Measurements from ENCODE around the gene TYK2.

The TYK2 gene

DNA sequence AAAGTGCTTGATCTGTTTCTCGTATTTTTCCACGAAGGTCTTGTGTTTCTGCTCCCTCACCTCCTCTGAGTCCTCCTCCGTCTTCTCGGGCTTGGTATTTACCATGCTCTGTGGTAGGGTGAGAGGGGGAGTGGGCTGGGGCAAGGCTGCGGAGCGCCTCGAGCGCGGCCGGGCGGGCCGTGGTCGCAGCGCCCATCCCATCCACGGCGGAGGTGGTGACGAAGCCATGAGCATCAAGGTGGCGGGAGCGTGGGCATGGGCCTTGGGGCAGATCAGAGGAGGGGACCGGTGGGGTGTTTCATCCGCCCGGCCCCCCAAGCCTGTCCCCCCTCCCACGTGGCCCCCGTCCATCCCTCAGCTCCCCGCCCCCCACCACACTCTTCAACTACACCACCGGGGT lies 15.1 kb upstream of the TYK2 start:
- Histone ChIP-seq H2AFZ (ENCODE audit: low read depth, low read length) (no peak overlapping the region), H2BK12ac (ENCODE audit: low read length in 2 of 2) (no peak overlapping the region), H3K9me3 (ENCODE audit: control insufficient read depth, low read length) (no peaks in the 10 kb centered on the region), H3K9ac (ENCODE audit: low read length) (no peak overlapping the region), H4K8ac (ENCODE audit: low read length) (no peak overlapping the region), H3K18ac (ENCODE audit: low read depth in 1 of 2, low read length in 2 of 2) (no peak overlapping the region), H3K4ac (ENCODE audit: low read depth in 1 of 2, low read length in 2 of 2) (no peak overlapping the region), H3K14ac (ENCODE audit: low read length in 2 of 2) (no peak overlapping the region), H2BK15ac (ENCODE audit: low read depth, poor library complexity, severe bottlenecking) (no peak overlapping the region), H2BK5ac (ENCODE audit: low read depth, low read length, poor library complexity, severe bottlenecking) (no peak overlapping the region), H3K27ac (ENCODE audit: low read length, poor library complexity, severe bottlenecking) (no peak overlapping the region), H3K36me3 (ENCODE audit: control insufficient read depth in 1 of 2, insufficient read depth in 2 of 2, low read depth in 1 of 2, low read length in 2 of 2) (peaks cover 69 to 87% of the 10 kb centered on the region in 2 experiments), H3K4me1 (ENCODE audit: control insufficient read depth, insufficient read depth, low read depth, low read length) (peaks cover 7% of the 10 kb centered on the region), H3K4me2 (ENCODE audit: low read length, poor library complexity, severe bottlenecking) (no peak overlapping the region), H2BK120ac (ENCODE audit: low read depth, low read length) (no peak overlapping the region), H3K23ac (ENCODE audit: low read length in 2 of 2) (no peak overlapping the region), H2AK5ac (ENCODE audit: low read length, severe bottlenecking) (no peak overlapping the region), H4K91ac (ENCODE audit: low read length) (no peak overlapping the region), H3K79me1 (replicated peaks; ENCODE audit: low read length, poor library complexity, severe bottlenecking) (peaks cover 23% of the 10 kb centered on the region), H3K27me3 (ENCODE audit: control insufficient read depth in 1 of 2, insufficient read depth in 1 of 2, low read length in 2 of 2) (no peaks in the 10 kb centered on the region), H3K4me3 (ENCODE audit: insufficient read depth in 1 of 2, low read depth in 1 of 2, low read length in 2 of 2) (no peak overlapping the region)
- no peak for DNase-seq
- WGBS, result over 99% methylated on average over 17 of the region's 26 CpGs

DNA sequence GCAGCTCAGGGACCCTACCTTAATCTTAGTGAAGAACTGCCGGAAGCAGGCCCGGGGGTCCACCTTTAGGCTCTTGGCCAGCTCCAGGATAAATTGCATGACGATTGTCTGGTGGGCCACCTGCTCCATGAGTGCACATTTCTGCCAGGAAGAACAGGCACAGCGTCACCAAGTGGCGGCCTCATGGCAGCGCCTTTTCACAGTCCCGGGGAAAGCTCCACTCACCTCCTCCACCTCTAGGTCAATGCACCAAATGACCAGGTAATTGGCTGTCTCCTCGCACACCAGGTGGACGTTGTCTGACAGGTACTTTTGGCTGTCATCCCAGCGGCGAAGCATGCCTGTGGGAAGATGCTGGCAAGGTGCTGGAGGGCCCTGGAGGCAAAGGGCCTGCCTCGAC lies 14.6 kb upstream of the TYK2 start:
- Histone ChIP-seq H3K14ac (ENCODE audit: low read length in 2 of 2) (no peak overlapping the region), H3K23ac (ENCODE audit: low read length in 2 of 2) (no peak overlapping the region), H3K4me3 (ENCODE audit: insufficient read depth in 1 of 2, low read depth in 1 of 2, low read length in 2 of 2) (no peak overlapping the region), H3K27me3 (ENCODE audit: control insufficient read depth in 1 of 2, insufficient read depth in 1 of 2, low read length in 2 of 2) (no peaks in the 10 kb centered on the region), H3K4ac (ENCODE audit: low read depth in 1 of 2, low read length in 2 of 2) (no peak overlapping the region), H2BK15ac (ENCODE audit: low read depth, poor library complexity, severe bottlenecking) (no peak overlapping the region), H2AK5ac (ENCODE audit: low read length, severe bottlenecking) (no peak overlapping the region), H3K79me1 (replicated peaks; ENCODE audit: low read length, poor library complexity, severe bottlenecking) (peaks cover 23% of the 10 kb centered on the region), H2AFZ (ENCODE audit: low read depth, low read length) (no peak overlapping the region), H3K4me2 (ENCODE audit: low read length, poor library complexity, severe bottlenecking) (no peak overlapping the region), H3K9ac (ENCODE audit: low read length) (no peak overlapping the region), H3K36me3 (ENCODE audit: control insufficient read depth in 1 of 2, insufficient read depth in 2 of 2, low read depth in 1 of 2, low read length in 2 of 2) (peaks cover 66 to 88% of the 10 kb centered on the region in 2 experiments), H4K8ac (ENCODE audit: low read length) (no peak overlapping the region), H3K27ac (ENCODE audit: low read length, poor library complexity, severe bottlenecking) (no peak overlapping the region), H2BK12ac (ENCODE audit: low read length in 2 of 2) (no peak overlapping the region), H4K91ac (ENCODE audit: low read length) (no peak overlapping the region), H3K18ac (ENCODE audit: low read depth in 1 of 2, low read length in 2 of 2) (no peak overlapping the region), H3K4me1 (ENCODE audit: control insufficient read depth, insufficient read depth, low read depth, low read length) (peaks cover 5% of the 10 kb centered on the region), H2BK120ac (ENCODE audit: low read depth, low read length) (no peak overlapping the region), H2BK5ac (ENCODE audit: low read depth, low read length, poor library complexity, severe bottlenecking) (no peak overlapping the region), H3K9me3 (ENCODE audit: control insufficient read depth, low read length) (no peaks in the 10 kb centered on the region)
- WGBS, result 96% methylated on average over 12 of the region's 12 CpGs
- no peak for DNase-seq

DNA sequence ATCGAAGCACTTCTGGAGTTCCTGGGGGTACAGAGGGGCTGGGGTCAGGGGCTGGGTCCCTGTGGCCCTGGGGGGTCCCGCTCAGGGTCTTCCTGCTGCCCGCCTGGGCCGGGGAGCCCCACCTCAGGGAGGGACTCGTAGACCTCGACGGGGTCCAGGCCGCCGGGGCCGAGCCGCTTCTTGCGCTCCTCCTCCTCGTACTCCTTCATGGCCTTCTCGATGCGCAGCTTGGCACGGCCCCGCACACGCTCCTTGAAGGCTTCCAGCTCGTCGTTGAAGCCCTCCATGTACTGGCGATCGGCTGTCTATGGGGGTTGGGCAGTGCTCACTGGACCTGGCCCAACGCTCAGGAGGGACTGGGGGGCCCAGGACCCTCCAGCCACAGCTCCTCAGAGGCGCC lies 12.8 kb upstream of the TYK2 start:
- Histone ChIP-seq H3K27ac (ENCODE audit: low read length, poor library complexity, severe bottlenecking) (no peak overlapping the region), H3K4me3 (ENCODE audit: insufficient read depth in 1 of 2, low read depth in 1 of 2, low read length in 2 of 2) (no peak overlapping the region), H3K36me3 (ENCODE audit: control insufficient read depth in 1 of 2, insufficient read depth in 2 of 2, low read depth in 1 of 2, low read length in 2 of 2) (peaks cover 58 to 83% of the 10 kb centered on the region in 2 experiments), H2BK12ac (ENCODE audit: low read length in 2 of 2) (no peak overlapping the region), H3K9ac (ENCODE audit: low read length) (no peak overlapping the region), H2AFZ (ENCODE audit: low read depth, low read length) (no peak overlapping the region), H2BK120ac (ENCODE audit: low read depth, low read length) (no peak overlapping the region), H3K4ac (ENCODE audit: low read depth in 1 of 2, low read length in 2 of 2) (no peak overlapping the region), H3K27me3 (ENCODE audit: control insufficient read depth in 1 of 2, insufficient read depth in 1 of 2, low read length in 2 of 2) (no peaks in the 10 kb centered on the region), H4K8ac (ENCODE audit: low read length) (no peak overlapping the region), H4K91ac (ENCODE audit: low read length) (no peak overlapping the region), H3K4me1 (ENCODE audit: control insufficient read depth, insufficient read depth, low read depth, low read length) (no peaks in the 10 kb centered on the region), H2AK5ac (ENCODE audit: low read length, severe bottlenecking) (no peak overlapping the region), H3K18ac (ENCODE audit: low read depth in 1 of 2, low read length in 2 of 2) (no peak overlapping the region), H3K14ac (ENCODE audit: low read length in 2 of 2) (no peak overlapping the region), H2BK5ac (ENCODE audit: low read depth, low read length, poor library complexity, severe bottlenecking) (no peak overlapping the region), H3K23ac (ENCODE audit: low read length in 2 of 2) (no peak overlapping the region), H3K4me2 (ENCODE audit: low read length, poor library complexity, severe bottlenecking) (no peak overlapping the region), H3K79me1 (replicated peaks; ENCODE audit: low read length, poor library complexity, severe bottlenecking) (peaks cover 21% of the 10 kb centered on the region), H3K9me3 (ENCODE audit: control insufficient read depth, low read length) (no peaks in the 10 kb centered on the region), H2BK15ac (ENCODE audit: low read depth, poor library complexity, severe bottlenecking) (no peak overlapping the region)
- no peak for DNase-seq
- 95% methylated on average over 24 of the region's 24 CpGs for WGBS

DNA sequence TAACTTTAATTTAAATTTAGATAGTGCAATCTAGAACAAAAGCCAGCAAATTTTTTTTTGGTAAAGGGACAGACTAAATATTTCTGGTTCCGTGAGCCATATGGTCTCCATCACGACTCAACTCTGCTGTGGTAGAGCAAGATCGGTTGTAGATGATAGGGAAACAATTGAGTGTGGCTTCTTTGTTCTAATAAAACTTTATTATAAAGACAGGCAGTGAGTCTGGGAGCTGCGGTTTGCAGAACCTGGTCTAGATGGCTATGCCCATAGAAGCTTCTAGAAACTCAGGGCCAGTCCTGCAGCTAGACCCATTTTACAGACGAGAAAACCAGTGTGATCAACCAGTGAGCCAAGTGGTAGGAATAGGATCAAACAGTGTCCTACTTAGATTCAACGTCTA lies 11.7 kb upstream of the TYK2 start:
- H2AFZ ChIP-seq (ENCODE audit: low read depth, low read length), result no peak overlapping the region

More for the DNA sequence above, 11.7 kb upstream of the TYK2 start:
- Histone ChIP-seq H2AK5ac (ENCODE audit: low read length, severe bottlenecking) (no peak overlapping the region), H3K36me3 (ENCODE audit: control insufficient read depth in 1 of 2, insufficient read depth in 2 of 2, low read depth in 1 of 2, low read length in 2 of 2) (peaks cover 52 to 75% of the 10 kb centered on the region in 2 experiments), H3K4me3 (ENCODE audit: insufficient read depth in 1 of 2, low read depth in 1 of 2, low read length in 2 of 2) (no peak overlapping the region), H3K4me2 (ENCODE audit: low read length, poor library complexity, severe bottlenecking) (no peak overlapping the region), H3K27ac (ENCODE audit: low read length, poor library complexity, severe bottlenecking) (no peak overlapping the region), H2BK120ac (ENCODE audit: low read depth, low read length) (no peak overlapping the region), H3K9me3 (ENCODE audit: control insufficient read depth, low read length) (no peaks in the 10 kb centered on the region), H3K4me1 (ENCODE audit: control insufficient read depth, insufficient read depth, low read depth, low read length) (no peaks in the 10 kb centered on the region), H3K9ac (ENCODE audit: low read length) (no peak overlapping the region), H3K79me1 (replicated peaks; ENCODE audit: low read length, poor library complexity, severe bottlenecking) (peaks cover 21% of the 10 kb centered on the region), H2BK12ac (ENCODE audit: low read length in 2 of 2) (no peak overlapping the region), H4K91ac (ENCODE audit: low read length) (no peak overlapping the region), H4K8ac (ENCODE audit: low read length) (no peak overlapping the region), H3K18ac (ENCODE audit: low read depth in 1 of 2, low read length in 2 of 2) (no peak overlapping the region), H2BK15ac (ENCODE audit: low read depth, poor library complexity, severe bottlenecking) (no peak overlapping the region), H2BK5ac (ENCODE audit: low read depth, low read length, poor library complexity, severe bottlenecking) (no peak overlapping the region), H3K14ac (ENCODE audit: low read length in 2 of 2) (no peak overlapping the region), H3K27me3 (ENCODE audit: control insufficient read depth in 1 of 2, insufficient read depth in 1 of 2, low read length in 2 of 2) (no peaks in the 10 kb centered on the region), H3K4ac (ENCODE audit: low read depth in 1 of 2, low read length in 2 of 2) (no peak overlapping the region), H3K23ac (ENCODE audit: low read length in 2 of 2) (no peak overlapping the region)
- 94% methylated on average over 5 of the region's 6 CpGs for WGBS
- DNase-seq, result no peak
